Osteocyte (in vitro differentiated cells): ENCODE data around the gene RAB11FIP5. TPM values are rescaled to one million over a fixed set of nuclear protein-coding genes. Genes with fewer than 3 reads are reported as not detected.
A peak's percentile ranks its signal among the peaks of the same experiment; 100 is the strongest.
"Not testable (repeated sequence)": the region's sequence is repeated elsewhere in the genome, so short reads cannot be mapped to it uniquely, and the experiment has no call there.

Experiments used
- DNase-seq: peaks from one replicate; pipeline ENCODE4 v3.0.0; 2021; ENCODE audit warnings: mixed read lengths; ENCODE audit not compliant: unreplicated experiment; ENCODE audit errors: extremely low spot score
- H3K27ac Mint-ChIP-seq: one replicate; pipeline ENCODE4 v1.8.0; 2021; ENCODE audit warnings: mild to moderate bottlenecking, mixed read lengths; ENCODE audit not compliant: unreplicated experiment
- H3K27me3 Mint-ChIP-seq: one replicate; pipeline ENCODE4 v1.8.0; 2021; ENCODE audit warnings: mixed read lengths; ENCODE audit not compliant: unreplicated experiment
- H3K36me3 Mint-ChIP-seq: one replicate; pipeline ENCODE4 v1.8.0; 2021; ENCODE audit warnings: mixed read lengths; ENCODE audit not compliant: unreplicated experiment
- H3K4me1 Mint-ChIP-seq: one replicate; pipeline ENCODE4 v1.8.0; 2021; ENCODE audit warnings: mixed read lengths; ENCODE audit not compliant: unreplicated experiment
- H3K4me3 Mint-ChIP-seq: one replicate; pipeline ENCODE4 v1.8.0; 2021; ENCODE audit warnings: mild to moderate bottlenecking, moderate library complexity, mixed read lengths; ENCODE audit not compliant: unreplicated experiment
- H3K9me3 Mint-ChIP-seq: one replicate; pipeline ENCODE4 v1.8.0; 2021; ENCODE audit warnings: mixed read lengths; ENCODE audit not compliant: unreplicated experiment
- CTCF ChIP-seq: fragments of 200-600 bp; sonication (generic); IDR thresholded peaks from 2 replicates; pipeline ENCODE4 v1.5.0; 2021; ENCODE audit warnings: antibody characterized with exemption, mild to moderate bottlenecking, moderate library complexity
- total RNA-seq: library from RNA; stranded (reverse); gene quantifications from 2 replicates; pipeline ENCODE4 v1.2.1, GENCODE V29; 2021

The RAB11FIP5 gene
- total RNA-seq, 1 donor from 2014 or later = 35.5 TPM

DNA sequence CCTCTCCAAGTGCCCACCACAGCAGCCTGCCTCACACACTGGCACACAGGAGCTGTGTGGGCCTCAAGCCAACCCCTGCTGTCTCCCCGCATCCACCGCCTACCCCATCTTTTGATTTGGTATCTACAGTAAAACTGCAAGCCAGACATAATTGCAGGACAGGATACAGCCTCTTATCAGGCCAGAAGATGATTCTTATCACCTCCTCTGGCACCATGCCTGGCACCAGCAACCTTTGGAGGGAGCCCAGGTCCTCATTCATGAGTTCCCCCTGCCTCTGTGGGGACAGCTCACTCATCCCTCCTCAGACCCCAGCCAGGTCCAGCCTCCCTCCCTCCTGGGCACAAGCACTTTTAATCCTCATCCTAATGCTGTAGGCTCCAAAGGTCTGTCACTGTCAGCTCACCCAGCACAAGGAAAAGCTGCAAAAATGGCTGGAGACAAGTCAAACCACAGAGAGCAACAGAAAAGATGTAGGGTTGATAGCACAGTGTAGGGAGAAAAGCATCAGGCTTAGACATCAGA lies 9.7 kb downstream of the RAB11FIP5 start:
- no peak for DNase-seq
- Mint-ChIP-seq H3K27me3 (no peaks in the 10 kb centered on the region), H3K4me3 (no peak overlapping the region), H3K4me1 (peaks cover 32% of the 10 kb centered on the region), H3K27ac (no peak overlapping the region), H3K9me3 (no peaks in the 10 kb centered on the region), H3K36me3 (no peaks in the 10 kb centered on the region)
- TF ChIP-seq CTCF = no peak

GRCh38 chr2:73101626-73102256 lies 11.0 kb downstream of the RAB11FIP5 start:
- no peak overlapping the region for H3K4me3 Mint-ChIP-seq
- no peaks in the 10 kb centered on the region for H3K9me3 Mint-ChIP-seq
- H3K36me3 Mint-ChIP-seq = no peaks in the 10 kb centered on the region
- H3K27me3 Mint-ChIP-seq = no peaks in the 10 kb centered on the region
- H3K4me1 Mint-ChIP-seq = peaks cover 18% of the 10 kb centered on the region
- no peak for DNase-seq
- H3K27ac Mint-ChIP-seq = no peak overlapping the region
- no peak for TF ChIP-seq CTCF

DNA sequence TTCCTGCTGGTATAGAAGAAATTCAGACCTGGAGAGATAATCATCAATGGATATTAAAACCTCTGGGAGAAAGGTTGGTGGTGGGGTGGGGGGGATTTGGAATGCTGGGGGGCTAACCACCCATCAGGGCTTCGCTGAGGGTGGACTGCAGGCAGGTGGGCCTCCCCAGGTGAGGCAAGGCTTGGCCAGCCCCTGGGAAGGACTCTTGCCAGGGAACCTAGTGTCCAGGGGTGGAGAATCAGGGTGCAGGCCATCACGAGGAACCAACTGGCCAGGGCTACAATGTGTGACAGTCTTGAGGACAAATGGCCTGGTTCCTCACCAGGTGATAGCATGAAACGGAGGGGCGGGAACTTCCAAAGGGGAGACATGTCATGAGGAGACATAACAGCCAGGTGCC lies 11.8 kb downstream of the RAB11FIP5 start:
- Mint-ChIP-seq H3K4me1 (peaks cover 16% of the 10 kb centered on the region), H3K27me3 (no peaks in the 10 kb centered on the region), H3K9me3 (no peaks in the 10 kb centered on the region), H3K36me3 (no peaks in the 10 kb centered on the region), H3K4me3 (no peak overlapping the region), H3K27ac (no peak overlapping the region)
- no peak for TF ChIP-seq CTCF
- DNase-seq = no peak

DNA sequence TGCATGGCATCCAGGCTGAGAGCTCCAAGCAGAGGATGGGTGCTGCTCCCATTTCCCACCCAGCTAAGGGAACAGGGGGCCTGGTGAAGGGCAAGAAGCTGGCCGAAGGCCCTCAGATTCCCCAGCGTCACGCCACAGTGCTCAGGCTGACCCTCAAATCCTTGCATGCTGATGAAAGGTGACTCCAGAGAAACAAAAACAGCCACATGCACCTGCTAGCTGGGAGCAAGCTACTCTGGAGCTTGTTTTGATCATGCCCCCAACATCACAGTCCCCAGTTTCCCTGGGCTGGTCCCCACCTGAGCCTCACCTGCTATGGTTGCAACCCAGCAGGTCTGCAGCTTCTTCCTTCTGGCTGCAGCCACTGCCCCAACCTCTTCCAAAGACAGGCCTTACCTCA lies 13.3 kb downstream of the RAB11FIP5 start:
- no peak for TF ChIP-seq CTCF
- H3K27ac Mint-ChIP-seq = no peak overlapping the region
- no peaks in the 10 kb centered on the region for H3K27me3 Mint-ChIP-seq
- no peaks in the 10 kb centered on the region for H3K36me3 Mint-ChIP-seq
- no peaks in the 10 kb centered on the region for H3K9me3 Mint-ChIP-seq
- H3K4me1 Mint-ChIP-seq = peaks cover 10% of the 10 kb centered on the region
- no peak overlapping the region for H3K4me3 Mint-ChIP-seq
- DNase-seq = no peak

DNA sequence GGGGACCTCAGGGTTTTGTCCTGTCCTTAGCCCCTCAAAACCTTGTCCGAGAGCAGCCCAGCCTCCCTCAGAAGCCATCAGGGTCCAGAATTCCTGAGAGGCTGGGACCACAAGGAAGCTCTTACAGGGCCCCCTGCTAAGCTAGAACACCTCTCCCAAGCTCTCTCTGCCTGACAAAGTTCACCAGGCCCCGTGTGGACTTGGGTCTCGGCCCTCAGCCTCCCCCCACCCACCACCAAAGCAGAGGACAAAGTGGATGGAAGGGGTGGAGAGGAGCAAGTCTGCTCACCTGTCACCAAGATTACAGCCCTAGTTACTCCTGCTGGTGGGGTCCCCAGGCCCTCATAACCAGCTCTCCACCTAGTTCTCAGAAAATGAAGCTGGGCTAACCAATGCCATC lies 16.8 kb downstream of the RAB11FIP5 start:
- Mint-ChIP-seq H3K27ac (no peak overlapping the region), H3K4me1 (peaks cover 24% of the 10 kb centered on the region), H3K36me3 (no peaks in the 10 kb centered on the region)

GRCh38 chr2:73093601-73094218 lies 19.0 kb downstream of the RAB11FIP5 start:
- H3K36me3 Mint-ChIP-seq, H3K4me3 Mint-ChIP-seq, H3K9me3 Mint-ChIP-seq, H3K27me3 Mint-ChIP-seq, DNase-seq: not testable (repeated sequence)
- Mint-ChIP-seq H3K4me1 (peaks cover 43% of the 10 kb centered on the region), H3K27ac (peak overlapping the region; percentile 14)

More for the DNA sequence above, 16.8 kb downstream of the RAB11FIP5 start:
- Mint-ChIP-seq H3K4me3 (no peak overlapping the region), H3K27me3 (no peaks in the 10 kb centered on the region), H3K9me3 (no peaks in the 10 kb centered on the region)
- no peak for TF ChIP-seq CTCF
- DNase-seq = no peak
